Heart left ventricle (tissue), 13 donors: ENCODE results near the gene NEURL1.

Source experiments
- CTCF ChIP-seq, 12 donors: fragments of 200-600 bp; sonication (generic) in 4 of 12; IDR thresholded peaks; one replicate each; pipeline versions ENCODE4 v1.5.0 to v1.8.0; 2018 to 2022; ENCODE audit warnings: antibody characterized with exemption in 12 of 12, mild to moderate bottlenecking in 5 of 12
- POLR2A ChIP-seq, 2 donors: fragments of 450-650 bp; IDR thresholded peaks; one replicate each; pipeline ENCODE4 v1.6.1; 2017; ENCODE audit warnings: antibody characterized with exemption in 2 of 2, mild to moderate bottlenecking in 2 of 2, moderate library complexity in 2 of 2
- donor health status: ischemic (EF 13 %, LVEDD 7.1; RV severe dilation, severe dysfunction).
- donor health status: DM: no; HTN: yes; CAD: no.
- donor health status: DM: no; HTN: no; CAD: no.
- donor health status: ischemic (EF 25% LVEDD 6.9; RV normal size, moderate dysfunction).
- donor health status: ischemic (EF 25% LVEDD 5.7; RV mildly dilated, moderate dysfunction).
- donor health status: ischemic (EF 35%, LVEDD 5.7; RV mildly dilated, moderate dysfunction).
- donor health status: nonischemic (EF 11% LVEDD 7.7; RV severe dilation, severe dysfunction).
- donor health status: DM: yes; HTN: yes; CAD: no.
- donor health status: PGD.
- donor health status: ischemic (EF 29% LVEDD 5.4; RV normal size, mild dysfunction).
- donor health status: nonischemic (EF 23%, LVEDD 6.1; RV moderate dilation, normal function).

- TF ChIP-seq CTCF (IDR thresholded peaks at IDR 0.05) (no peak), POLR2A (IDR thresholded peaks at IDR 0.05) (no peak)
Measured at GRCh38 chr10:103641326-103641725, 147.8 kb downstream of the NEURL1 start.
